HG03095 (cell line): ENCODE data around the gene ABI1.
A peak's percentile ranks its signal among the peaks of the same experiment; 100 is the strongest.

Experiments used
- ATAC-seq: cut with Tn5 transposase; IDR thresholded peaks from one replicate; pipeline ENCODE4 v1.9.1; 2021; ENCODE audit warnings: moderate library complexity; ENCODE audit not compliant: unreplicated experiment

Gene ABI1

GRCh38 chr10:26776258-26776657 lies 84.5 kb downstream of the ABI1 start:
- no peak for ATAC-seq

GRCh38 chr10:26773633-26774032 lies 87.1 kb downstream of the ABI1 start:
- no peak for ATAC-seq

GRCh38 chr10:26770069-26770468 lies 90.7 kb downstream of the ABI1 start:
- ATAC-seq: no peak

GRCh38 chr10:26765549-26765948 lies 95.2 kb downstream of the ABI1 start:
- ATAC-seq: no peak

GRCh38 chr10:26759008-26759407 lies 101.8 kb downstream of the ABI1 start:
- no peak for ATAC-seq

GRCh38 chr10:26755443-26755903 lies 105.3 kb downstream of the ABI1 start:
- ATAC-seq: peak; percentile 91

- ATAC-seq: no peak
Observed at GRCh38 chr10:26746061-26746460, 114.7 kb downstream of the ABI1 start.

- no peak for ATAC-seq
Observed at GRCh38 chr10:26743841-26744240, 116.9 kb downstream of the ABI1 start.

- ATAC-seq: no peak
Observed at GRCh38 chr10:26743091-26743490, 117.7 kb downstream of the ABI1 start.

- ATAC-seq: no peak
Observed at GRCh38 chr10:26741368-26741767, 119.4 kb downstream of the ABI1 start.

- ATAC-seq: peak; percentile 26
Observed at GRCh38 chr10:26739071-26739631, 121.6 kb downstream of the ABI1 start.

GRCh38 chr10:26738301-26738911 lies 122.4 kb downstream of the ABI1 start:
- no peak for ATAC-seq

- ATAC-seq: peak; percentile 72
Observed at GRCh38 chr10:26737730-26738129, 123.0 kb downstream of the ABI1 start.

GRCh38 chr10:26735435-26735834 lies 125.3 kb downstream of the ABI1 start:
- no peak for ATAC-seq

- no peak for ATAC-seq
Observed at GRCh38 chr10:26733750-26734568, 126.8 kb downstream of the ABI1 start.

- ATAC-seq: no peak
Observed at GRCh38 chr10:26730552-26730951, 130.2 kb downstream of the ABI1 start.

GRCh38 chr10:26729395-26729794 lies 131.4 kb downstream of the ABI1 start:
- ATAC-seq: no peak

- ATAC-seq: no peak
Observed at GRCh38 chr10:26728957-26729356, 131.8 kb downstream of the ABI1 start.

- no peak for ATAC-seq
Observed at GRCh38 chr10:26727005-26727404, 133.8 kb downstream of the ABI1 start.

- ATAC-seq: no peak
Observed at GRCh38 chr10:26725837-26726727, 134.7 kb downstream of the ABI1 start.

- no peak for ATAC-seq
Observed at GRCh38 chr10:26723016-26723415, 137.7 kb downstream of the ABI1 start.
